Measurements from ENCODE around the gene TEX28. TPM values are rescaled to one million over a fixed set of nuclear protein-coding genes. Genes with fewer than 3 reads are reported as not detected.
A peak's percentile ranks its signal among the peaks of the same experiment; 100 is the strongest.
"Not testable (repeated sequence)": the region's sequence is repeated elsewhere in the genome, so short reads cannot be mapped to it uniquely, and the experiment has no call there.

TEX28 gene
- total RNA-seq, 2 experiments from 2014 or later = not detected

- H3K4me3 Mint-ChIP-seq = no peak overlapping the region
- no peaks in the 10 kb centered on the region for H3K9me3 Mint-ChIP-seq (ENCODE audit: low read depth)
- ATAC-seq (peak; percentile 37), DNase-seq (no peak)
- no peaks in the 10 kb centered on the region for H3K36me3 Mint-ChIP-seq (ENCODE audit: low read depth)
- CTCF ChIA-PET = interaction anchor here (1.2 kb wide), 1 partner anchor 16 kb away, joined by 3 read pairs; no protein-coding TSS in a partner anchor
- intact Hi-C loops (cut with DNase I, micrococcal nuclease) = no loop called here
- POLR2A ChIA-PET = no interaction called here
- peaks cover 60% of the 10 kb centered on the region for H3K4me1 Mint-ChIP-seq
- no peak overlapping the region for H3K27ac Mint-ChIP-seq
- H3K27me3 Mint-ChIP-seq = no peaks in the 10 kb centered on the region
These were observed 16.0 kb upstream of the TEX28 start for GRCh38 chrX:154310616-154311536.

GRCh38 chrX:154309041-154309775 is 14.3 kb upstream of the TEX28 start:
- no peak overlapping the region for H3K27ac Mint-ChIP-seq

DNA sequence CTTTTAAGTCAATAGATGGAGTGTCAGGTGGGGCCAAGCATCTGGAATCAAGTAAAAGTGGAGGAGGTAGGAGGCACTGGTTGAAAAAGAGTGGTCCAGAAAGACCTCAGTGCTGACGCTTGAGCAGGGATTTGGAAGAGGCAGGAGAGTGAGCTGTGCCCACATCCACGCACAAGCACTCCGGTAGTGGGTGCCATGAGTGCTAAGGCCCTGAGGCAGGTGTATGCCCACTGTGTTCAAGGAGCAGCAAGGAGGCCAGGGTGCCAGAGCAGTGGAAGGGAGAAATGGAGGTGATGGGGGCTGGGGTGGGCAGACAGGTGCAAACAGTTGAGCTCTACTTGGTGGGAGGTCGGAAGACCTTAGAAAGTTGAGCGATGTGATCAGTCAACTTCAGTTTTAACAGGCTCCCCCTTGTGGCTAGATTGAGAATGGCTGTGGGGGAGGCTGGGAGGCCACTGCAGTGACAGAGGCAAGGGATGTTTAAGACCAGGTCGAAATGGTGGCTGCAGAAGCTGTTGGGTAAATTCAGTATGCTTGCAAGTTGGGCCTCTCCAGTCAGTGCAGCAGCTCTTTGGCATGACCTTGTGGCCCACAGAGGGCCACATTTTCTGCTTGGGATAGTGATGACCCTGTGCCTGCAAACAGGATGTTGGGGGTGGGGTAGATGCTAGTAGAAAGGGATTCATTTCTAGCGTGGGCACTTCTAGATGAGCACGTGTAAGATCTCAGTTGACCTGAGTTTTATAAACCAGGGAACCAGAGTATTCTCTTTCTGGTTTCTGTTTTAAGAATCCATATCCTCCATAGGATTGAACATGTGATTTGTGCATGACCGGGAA is 13.4 kb upstream of the TEX28 start:
- CTCF ChIA-PET = interaction anchor here (0.6 to 1.7 kb wide), 8 partner anchors 8 to 510 kb away, joined by 3 to 8 read pairs (median 4); no protein-coding TSS in a partner anchor
- H3K9me3 Mint-ChIP-seq (ENCODE audit: low read depth) = no peaks in the 10 kb centered on the region
- peak; percentile 88 for DNase-seq
- H3K4me1 Mint-ChIP-seq = peaks cover 42% of the 10 kb centered on the region
- H3K27ac Mint-ChIP-seq = peak overlapping the region; percentile 34
- no peaks in the 10 kb centered on the region for H3K36me3 Mint-ChIP-seq (ENCODE audit: low read depth)
- H3K4me3 Mint-ChIP-seq = no peak overlapping the region
- POLR2A ChIA-PET = no interaction called here
- peak; percentile 69 for ATAC-seq
- intact Hi-C loops (cut with DNase I, micrococcal nuclease) = loop anchor here in 1 of 2 experiments (1.0 kb wide), 1 partner anchor 172 kb away; no protein-coding TSS in a partner anchor
- H3K27me3 Mint-ChIP-seq = no peaks in the 10 kb centered on the region

More at GRCh38 chrX:154309041-154309775, 14.3 kb upstream of the TEX28 start:
- CTCF ChIA-PET = interaction anchor here (0.6 to 1.7 kb wide), 5 partner anchors 7 to 174 kb away, joined by 3 to 8 read pairs (median 4); no protein-coding TSS in a partner anchor
- no peaks in the 10 kb centered on the region for H3K36me3 Mint-ChIP-seq (ENCODE audit: low read depth)
- intact Hi-C loops (cut with DNase I, micrococcal nuclease) = no loop called here
- H3K4me3 Mint-ChIP-seq = no peak overlapping the region
- H3K27me3 Mint-ChIP-seq = no peaks in the 10 kb centered on the region
- ATAC-seq = no peak
- POLR2A ChIA-PET = no interaction called here
- no peak for DNase-seq
- H3K4me1 Mint-ChIP-seq = peaks cover 51% of the 10 kb centered on the region
- H3K9me3 Mint-ChIP-seq (ENCODE audit: low read depth) = no peaks in the 10 kb centered on the region

DNA sequence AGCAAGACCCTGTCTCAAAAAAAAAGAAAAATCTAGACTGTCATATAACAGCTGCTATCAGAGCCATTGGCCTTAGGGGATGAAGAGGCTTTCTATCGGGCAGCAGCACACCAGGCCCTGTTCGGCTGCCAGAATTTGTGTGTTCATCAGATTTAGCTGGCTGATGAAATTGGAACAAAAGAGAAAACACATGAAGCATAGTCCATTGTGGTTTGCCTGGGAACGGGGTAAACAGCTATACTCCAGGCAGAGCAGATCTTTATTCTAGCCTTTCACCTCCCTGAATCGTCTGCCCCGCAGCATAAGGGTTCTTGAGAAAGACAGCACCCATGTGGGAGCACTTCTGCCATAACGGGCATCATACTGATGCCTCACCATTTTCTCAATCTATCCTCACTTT is 12.3 kb upstream of the TEX28 start:
- Mint-ChIP-seq H3K36me3 (ENCODE audit: low read depth) (no peaks in the 10 kb centered on the region), H3K27ac (no peak overlapping the region), H3K4me3 (no peak overlapping the region), H3K4me1 (peaks cover 33% of the 10 kb centered on the region), H3K27me3 (no peaks in the 10 kb centered on the region), H3K9me3 (ENCODE audit: low read depth) (no peaks in the 10 kb centered on the region)
- ChIA-PET POLR2A (no interaction called here), CTCF (interaction anchor here (1.2 kb wide), 1 partner anchor 11 kb away, joined by 3 read pairs; no protein-coding TSS in a partner anchor)
- DNase-seq = no peak
- ATAC-seq = no peak
- intact Hi-C loops (cut with DNase I, micrococcal nuclease) = no loop called here

GRCh38 chrX:154305541-154306205 is 10.7 kb upstream of the TEX28 start:
- H3K27ac Mint-ChIP-seq = no peak overlapping the region
- CTCF ChIA-PET = no interaction called here

DNA sequence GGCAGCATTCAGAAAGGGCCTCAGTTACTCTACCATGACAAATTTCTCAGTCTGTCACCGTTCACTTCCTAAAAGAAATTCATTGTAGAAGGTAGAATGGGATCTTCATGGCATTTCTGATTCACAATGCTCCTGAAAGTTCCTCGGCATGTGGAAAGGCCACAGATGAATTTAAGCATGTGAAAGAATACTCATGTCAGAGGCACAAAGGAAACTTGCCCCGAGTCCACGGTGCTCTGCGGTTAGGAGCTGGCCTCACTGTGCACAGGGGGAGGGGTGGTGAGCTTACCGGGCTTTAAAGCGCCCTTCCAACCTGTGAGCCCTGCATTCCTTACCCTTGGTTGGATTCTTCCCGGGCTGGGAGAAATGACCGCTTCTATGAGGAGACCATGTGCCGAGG is 9.9 kb upstream of the TEX28 start:
- no peaks in the 10 kb centered on the region for H3K27me3 Mint-ChIP-seq
- CTCF ChIA-PET = no interaction called here
- POLR2A ChIA-PET = no interaction called here
- H3K9me3 Mint-ChIP-seq (ENCODE audit: low read depth) = no peaks in the 10 kb centered on the region
- peaks cover 18% of the 10 kb centered on the region for H3K4me1 Mint-ChIP-seq
- H3K36me3 Mint-ChIP-seq (ENCODE audit: low read depth) = no peaks in the 10 kb centered on the region
- DNase-seq (no peak), ATAC-seq (no peak)
- H3K4me3 Mint-ChIP-seq = no peak overlapping the region
- intact Hi-C loops (cut with DNase I, micrococcal nuclease) = no loop called here
- no peak overlapping the region for H3K27ac Mint-ChIP-seq

More at GRCh38 chrX:154305541-154306205, 10.7 kb upstream of the TEX28 start:
- Mint-ChIP-seq H3K27me3 (no peaks in the 10 kb centered on the region), H3K4me3 (no peak overlapping the region), H3K9me3 (ENCODE audit: low read depth) (no peaks in the 10 kb centered on the region), H3K36me3 (ENCODE audit: low read depth) (no peaks in the 10 kb centered on the region), H3K4me1 (peaks cover 19% of the 10 kb centered on the region)
- ATAC-seq (no peak), DNase-seq (no peak)
- intact Hi-C loops (cut with DNase I, micrococcal nuclease) = no loop called here
- POLR2A ChIA-PET = interaction anchor here (0.6 kb wide), 1 partner anchor 133 kb away, joined by 4 read pairs; no protein-coding TSS in a partner anchor

DNA sequence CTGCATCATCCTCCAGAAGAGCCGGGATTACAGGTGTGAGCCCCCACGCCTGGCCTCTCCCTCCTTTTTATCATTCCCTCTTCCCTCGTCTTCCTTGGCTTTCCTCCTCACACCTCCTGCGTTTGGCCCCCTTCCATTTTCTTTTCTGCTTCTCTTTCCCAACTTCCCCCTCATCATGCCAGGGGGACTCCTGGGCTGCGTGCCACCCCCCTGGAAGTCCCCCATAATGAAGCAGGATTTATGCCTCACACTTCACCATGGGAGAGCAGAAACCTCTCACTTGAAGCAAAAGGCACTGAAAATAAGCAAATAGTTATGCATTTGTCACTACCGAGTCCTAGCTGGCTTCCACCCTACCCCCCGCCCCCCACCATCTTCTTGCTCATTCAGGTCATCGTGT is 8.6 kb upstream of the TEX28 start:
- intact Hi-C loops (cut with DNase I, micrococcal nuclease) = no loop called here
- H3K27me3 Mint-ChIP-seq = no peaks in the 10 kb centered on the region
- H3K4me3 Mint-ChIP-seq = no peak overlapping the region
- CTCF ChIA-PET = no interaction called here
- DNase-seq = no peak
- H3K27ac Mint-ChIP-seq = no peak overlapping the region
- peaks cover 11% of the 10 kb centered on the region for H3K4me1 Mint-ChIP-seq
- no peaks in the 10 kb centered on the region for H3K9me3 Mint-ChIP-seq (ENCODE audit: low read depth)
- no peak for ATAC-seq
- POLR2A ChIA-PET = interaction anchor here (0.7 kb wide), 1 partner anchor 262 kb away, joined by 3 read pairs; no protein-coding TSS in a partner anchor
- no peaks in the 10 kb centered on the region for H3K36me3 Mint-ChIP-seq (ENCODE audit: low read depth)

DNA sequence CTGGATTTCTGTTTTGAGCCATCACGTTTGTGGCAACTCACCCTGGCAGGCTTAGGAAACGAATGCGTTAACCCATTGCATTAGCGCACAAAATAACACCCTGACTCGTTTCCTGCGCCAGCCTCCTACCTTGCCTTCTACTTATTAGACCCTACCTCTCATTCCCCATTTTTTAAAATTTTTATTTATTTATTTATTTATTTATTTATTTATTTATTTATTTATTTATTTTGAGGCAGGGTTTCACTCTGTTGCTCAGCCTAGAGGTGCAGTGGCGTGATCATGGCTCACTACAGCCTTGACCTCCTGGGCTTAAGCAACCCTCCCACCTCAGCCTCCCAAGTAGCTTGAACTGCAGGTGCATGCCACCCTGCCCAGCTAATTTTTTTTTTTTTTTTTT is 8.1 kb upstream of the TEX28 start:
- ATAC-seq; H3K36me3 Mint-ChIP-seq (ENCODE audit: low read depth); H3K4me1 Mint-ChIP-seq; H3K4me3 Mint-ChIP-seq; H3K27ac Mint-ChIP-seq; CTCF ChIA-PET; intact Hi-C loops (cut with DNase I, micrococcal nuclease); H3K9me3 Mint-ChIP-seq (ENCODE audit: low read depth); H3K27me3 Mint-ChIP-seq; DNase-seq: not testable (repeated sequence)
- POLR2A ChIA-PET = interaction anchor here (0.7 kb wide), 1 partner anchor 261 kb away, joined by 3 read pairs; no protein-coding TSS in a partner anchor

DNA sequence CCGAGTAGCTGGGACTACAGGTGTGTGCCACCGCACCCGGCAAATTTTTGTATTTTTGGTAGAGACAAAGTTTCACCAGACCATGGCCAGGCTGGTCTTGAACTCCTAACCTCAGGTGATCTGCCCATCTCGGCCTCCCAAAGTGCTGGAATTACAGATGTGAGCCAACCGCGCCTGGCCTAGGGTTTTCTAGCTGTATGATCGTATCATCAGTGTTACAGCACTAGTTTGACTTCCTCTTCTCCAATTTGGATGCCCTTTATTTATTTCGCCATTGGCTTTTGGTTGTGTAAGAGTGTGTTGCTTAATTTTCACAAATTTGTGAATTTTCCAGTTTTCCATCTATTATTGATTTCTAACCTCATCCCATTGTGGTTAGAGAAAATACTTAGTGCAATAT is 5.9 kb upstream of the TEX28 start:
- POLR2A ChIA-PET = no interaction called here
- no peaks in the 10 kb centered on the region for H3K27me3 Mint-ChIP-seq

DNA sequence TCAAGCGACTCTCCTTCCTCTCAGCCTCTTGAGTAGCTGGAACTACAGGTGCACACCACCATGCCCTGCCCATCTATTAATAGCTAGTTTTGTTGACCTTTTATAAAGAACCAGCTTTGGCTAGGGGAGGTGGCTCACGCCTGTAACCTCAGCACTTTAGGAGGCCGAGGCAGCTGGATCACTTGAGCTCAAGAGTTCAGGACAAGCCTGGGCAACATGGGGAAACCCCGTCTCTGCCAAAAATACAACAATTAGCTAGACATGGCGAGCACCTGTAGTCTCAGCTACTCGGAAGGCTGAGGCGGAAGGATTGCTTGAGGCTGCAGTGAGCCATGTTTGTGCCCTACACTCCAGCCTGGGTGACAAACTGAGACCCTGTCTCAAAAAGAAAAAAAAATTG is 3.4 kb upstream of the TEX28 start:
- intact Hi-C loops (cut with DNase I, micrococcal nuclease) = no loop called here
- ChIA-PET POLR2A (no interaction called here), CTCF (no interaction called here)
- Mint-ChIP-seq H3K4me3 (no peak overlapping the region), H3K27me3 (no peaks in the 10 kb centered on the region), H3K9me3 (ENCODE audit: low read depth) (no peaks in the 10 kb centered on the region), H3K4me1 (no peaks in the 10 kb centered on the region), H3K36me3 (ENCODE audit: low read depth) (no peaks in the 10 kb centered on the region), H3K27ac (no peak overlapping the region)
- no peak for ATAC-seq
- DNase-seq = no peak

More for the DNA sequence above, 5.9 kb upstream of the TEX28 start:
- no peak for DNase-seq
- Mint-ChIP-seq H3K4me3 (no peak overlapping the region), H3K36me3 (ENCODE audit: low read depth) (no peaks in the 10 kb centered on the region), H3K27ac (no peak overlapping the region), H3K9me3 (ENCODE audit: low read depth) (no peaks in the 10 kb centered on the region), H3K4me1 (no peaks in the 10 kb centered on the region)
- ATAC-seq = no peak
- intact Hi-C loops (cut with DNase I, micrococcal nuclease) = no loop called here
- CTCF ChIA-PET = interaction anchor here (1.0 kb wide), 1 partner anchor 26 kb away, joined by 3 read pairs; no protein-coding TSS in a partner anchor

Measured in activated CD4-positive, alpha-beta T cell treated with anti-CD3 and anti-CD28 coated beads for 36 hours (primary cell).